GM12878 (cell line): ENCODE measurements around the gene MOV10L1.

Experiments used
- BCL3 ChIP-seq: IDR thresholded peaks from 2 replicates; pipeline ENCODE4 v1.6.1; 2011; ENCODE audit warnings: borderline replicate concordance, low read depth, mild to moderate bottlenecking, moderate library complexity, low read length; ENCODE audit not compliant: insufficient read depth, poor library complexity, severe bottlenecking
- CREM ChIP-seq: IDR thresholded peaks from 2 replicates; pipeline ENCODE4 v1.6.1; 2014; ENCODE audit warnings: antibody characterized with exemption, low read depth
- CTCF ChIP-seq, 3 experiments: IDR thresholded peaks in 2 of 3; conservative IDR thresholded peaks in 1 of 3; 2 replicates each; pipeline ENCODE4 v1.5.1; 2011; ENCODE audit warnings: low read depth in 3 of 3, low read length in 3 of 3, mild to moderate bottlenecking in 3 of 3, control low read depth in 2 of 3, moderate library complexity in 2 of 3, inconsistent platforms in 1 of 3, mixed read lengths in 1 of 3; ENCODE audit not compliant: control insufficient read depth in 2 of 3, insufficient read depth in 1 of 3; ENCODE audit errors: extremely low read depth in 1 of 3
- EP300 ChIP-seq, 2 experiments: fragments of 150-350 bp in 1 of 2; IDR thresholded peaks; 2 replicates each; pipeline ENCODE4 v1.6.1; 2011 to 2012; ENCODE audit warnings: low read depth in 2 of 2, low read length in 2 of 2, borderline replicate concordance in 1 of 2, improper control_type of control experiment in 1 of 2, inconsistent platforms in 1 of 2; ENCODE audit not compliant: control insufficient read depth in 1 of 2
- EZH2 ChIP-seq: IDR thresholded peaks from 2 replicates; pipeline ENCODE4 v1.6.1; 2012; ENCODE audit warnings: low read depth, mild to moderate bottlenecking, control low read depth, inconsistent platforms, low read length, borderline replicate concordance; ENCODE audit not compliant: control insufficient read depth
- HDGF ChIP-seq: fragments of 450-650 bp; IDR thresholded peaks from 2 replicates; pipeline ENCODE4 v1.6.1; 2016; ENCODE audit warnings: antibody characterized with exemption
- MAX ChIP-seq: IDR thresholded peaks from 2 replicates; pipeline ENCODE4 v1.6.1; 2012; ENCODE audit warnings: low read depth, low read length, improper control_type of control experiment
- NR2C2 ChIP-seq: IDR thresholded peaks from 2 replicates; pipeline ENCODE4 v1.6.1; 2011; ENCODE audit warnings: borderline replicate concordance, low read depth; ENCODE audit not compliant: control insufficient read depth, insufficient read length
- POLR2A ChIP-seq: IDR thresholded peaks from 2 replicates; pipeline ENCODE4 v1.6.1; 2011; ENCODE audit warnings: low read depth, mild to moderate bottlenecking, low read length
- POLR2AphosphoS2 ChIP-seq: IDR thresholded peaks from 2 replicates; pipeline ENCODE4 v1.6.1; 2011; ENCODE audit warnings: low read depth, mild to moderate bottlenecking, low read length, improper control_type of control experiment, moderate library complexity
- POLR2AphosphoS5 ChIP-seq: IDR thresholded peaks from 2 replicates; pipeline ENCODE4 v1.6.1; 2011; ENCODE audit warnings: mild to moderate bottlenecking, low read length, inconsistent platforms
- REST ChIP-seq: IDR thresholded peaks from 2 replicates; pipeline ENCODE4 v1.6.1; 2012; ENCODE audit warnings: mild to moderate bottlenecking, low read depth, low read length
- SUPT20H ChIP-seq: IDR thresholded peaks from 2 replicates; pipeline ENCODE4 v1.6.1; 2011; ENCODE audit warnings: low read depth, mild to moderate bottlenecking, low read length, moderate library complexity, borderline replicate concordance; ENCODE audit not compliant: control insufficient read depth

- TF ChIP-seq CTCF (IDR thresholded peaks at IDR 0.05 in 2 of 3, conservative IDR thresholded peaks at IDR 0.05 in 1 of 3; ENCODE audit: control insufficient read depth in 2 of 3, extremely low read depth in 1 of 3, insufficient read depth in 1 of 3, low read depth in 3 of 3, low read length in 3 of 3) (no peak), BCL3 (no peak), REST (no peak), SUPT20H (no peak), EP300 (IDR thresholded peaks at IDR 0.05; ENCODE audit: borderline replicate concordance in 1 of 2, control insufficient read depth in 1 of 2, low read depth in 2 of 2, low read length in 2 of 2) (no peak), NR2C2 (no peak), POLR2AphosphoS5 (no peak), POLR2A (no peak), EZH2 (no peak), CREM (no peak), HDGF (no peak), POLR2AphosphoS2 (no peak), MAX (no peak)
Observed at GRCh38 chr22:50090412-50090714, 557 bp downstream of the MOV10L1 start.
